Sciatic nerve (tissue), 2 donors: ENCODE data around the gene TIFAB. TPM values are rescaled to one million over a fixed set of nuclear protein-coding genes. Genes with fewer than 3 reads are reported as not detected.
A peak's percentile ranks its signal among the peaks of the same experiment; 100 is the strongest.
"Not testable (repeated sequence)": the region's sequence is repeated elsewhere in the genome, so short reads cannot be mapped to it uniquely, and the experiment has no call there.

Experiments used
- ATAC-seq: fragments of 200-7000 bp; cut with Tn5 transposase; one replicate; pipeline ENCODE4 v1.9.1; 2020; ENCODE audit warnings: mild to moderate bottlenecking, moderate library complexity
- DNase-seq: peaks from one replicate; pipeline ENCODE4 v3.0.0-alpha.2; 2020; ENCODE audit warnings: low spot score
- intact Hi-C: fragments of 100-400 bp; cut with DNase I; formaldehyde crosslinking; loops from one replicate; pipeline ENCODE4 v1.14.2; 2022
- total RNA-seq: library from RNA; stranded (reverse); fragmentation: NEBNext Ultra II Directional; extraction: Animal tissue kit (Norgen Biotek cat#: 25700); gene quantifications from one replicate; pipeline ENCODE4 v1.2.1, GENCODE V29; 2021
- donor health status: DM: no; HTN: no; CAD: no.
- donor health status: DM: no; HTN: no; CAD: no.

The TIFAB gene
- total RNA-seq = 0.22 TPM

- no peak for ATAC-seq
- no peak for DNase-seq
- intact Hi-C loops = no loop called here
Measured at GRCh38 chr5:135452321-135453030, at the start of gene TIFAB. Gene TIFAB, minus strand, starts transcription at chr5:135452351. Its CDS starts 2,412 bp downstream, at chr5:135449939.

- intact Hi-C loops = no loop called here
- DNase-seq (no peak), ATAC-seq (no peak)
Measured at GRCh38 chr5:135498637-135498995, 46.5 kb upstream of the TIFAB start.

GRCh38 chr5:135497971-135498636 is 46.0 kb upstream of the TIFAB start:
- ATAC-seq (no peak), DNase-seq (no peak)
- intact Hi-C loops = no loop called here

- intact Hi-C loops, ATAC-seq, DNase-seq: not testable (repeated sequence)
Measured at GRCh38 chr5:135495531-135495930, 43.4 kb upstream of the TIFAB start.

- intact Hi-C loops = no loop called here
- no peak for ATAC-seq
- DNase-seq = no peak
Measured at GRCh38 chr5:135494196-135494595, 42.0 kb upstream of the TIFAB start.

- DNase-seq (peak; percentile 56), ATAC-seq (peak; percentile 84)
- intact Hi-C loops = no loop called here
Measured at GRCh38 chr5:135493406-135494180, 41.4 kb upstream of the TIFAB start.

GRCh38 chr5:135492319-135492626 is 40.1 kb upstream of the TIFAB start:
- intact Hi-C loops = no loop called here
- DNase-seq = peak; percentile 19
- peak; percentile 28 for ATAC-seq

- intact Hi-C loops = no loop called here
- peak; percentile 41 for DNase-seq
- ATAC-seq = no peak
Measured at GRCh38 chr5:135491552-135492318, 39.6 kb upstream of the TIFAB start.

GRCh38 chr5:135491038-135491551 is 38.9 kb upstream of the TIFAB start:
- intact Hi-C loops = no loop called here
- ATAC-seq (no peak), DNase-seq (peak; percentile 30)

- no peak for ATAC-seq
- DNase-seq = peak; percentile 48
- intact Hi-C loops = no loop called here
Measured at GRCh38 chr5:135490245-135491037, 38.3 kb upstream of the TIFAB start.

- intact Hi-C loops = no loop called here
- peak; percentile 56 for DNase-seq
- no peak for ATAC-seq
Measured at GRCh38 chr5:135489466-135490244, 37.5 kb upstream of the TIFAB start.

- peak; percentile 46 for ATAC-seq
- intact Hi-C loops = no loop called here
- peak; percentile 64 for DNase-seq
Measured at GRCh38 chr5:135488727-135489465, 36.7 kb upstream of the TIFAB start.

GRCh38 chr5:135487839-135488514 is 35.8 kb upstream of the TIFAB start:
- DNase-seq (peak; percentile 22), ATAC-seq (no peak)
- intact Hi-C loops = no loop called here

GRCh38 chr5:135487037-135487395 is 34.9 kb upstream of the TIFAB start:
- peak; percentile 30 for DNase-seq
- ATAC-seq = no peak
- intact Hi-C loops = no loop called here

GRCh38 chr5:135486131-135487036 is 34.2 kb upstream of the TIFAB start:
- ATAC-seq (no peak), DNase-seq (peak; percentile 35)
- intact Hi-C loops = no loop called here

GRCh38 chr5:135484674-135485086 is 32.5 kb upstream of the TIFAB start:
- ATAC-seq (no peak), DNase-seq (peak; percentile 13)
- intact Hi-C loops = no loop called here
